ENCODE measurements around the gene CKLF. TPM values are rescaled to one million over a fixed set of nuclear protein-coding genes. Genes with fewer than 3 reads are reported as not detected.

CKLF gene
- total RNA-seq, 4 donors from 2014 or later, result 5.8 to 8.5 (median 6.9) TPM

DNA sequence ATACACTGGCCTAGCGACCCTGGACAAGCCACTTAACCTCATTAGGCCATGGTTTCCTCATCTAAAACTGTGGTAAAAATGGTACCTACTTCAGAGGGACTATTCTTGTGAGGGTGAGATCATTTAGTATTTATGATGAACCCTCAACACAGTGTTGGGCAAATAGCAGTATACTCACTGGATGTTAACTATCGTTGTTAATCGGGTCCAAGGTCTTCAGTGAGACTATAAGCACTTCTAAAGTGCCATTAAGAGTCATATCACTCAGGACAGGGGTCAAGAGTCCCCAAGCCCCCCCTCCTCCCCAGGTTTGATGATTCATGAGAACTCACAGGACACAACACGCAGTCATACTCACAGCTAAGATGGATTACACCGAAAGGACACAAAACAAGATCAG lies 13.5 kb upstream of the CKLF start:
- in situ Hi-C loops (cut with MboI; ENCODE audit: low sequenced_read_pairs in 4 of 4) (no loop called here), intact Hi-C loops (cut with DNase I; ENCODE audit: low total_unique reads) (no loop called here)
- ATAC-seq, result peak; percentile 39 to 62
- Histone ChIP-seq H3K27me3 (no peaks in the 10 kb centered on the region), H3K9me3 (no peaks in the 10 kb centered on the region), H3K4me1 (peaks cover 10 to 16% of the 10 kb centered on the region in 2 donors), H3K27ac (peak overlapping the region in 2 of 4 donors; percentile 22 to 60), H3K36me3 (peaks cover 0 to 44% of the 10 kb centered on the region in 2 donors), H3K4me3 (no peak overlapping the region)
- no peak for DNase-seq
- no peak for TF ChIP-seq CTCF (IDR thresholded peaks at IDR 0.05 in 4 of 5, conservative IDR thresholded peaks at IDR 0.05 in 1 of 5)
- no peak for TF ChIP-seq POLR2A (IDR thresholded peaks at IDR 0.05)

DNA sequence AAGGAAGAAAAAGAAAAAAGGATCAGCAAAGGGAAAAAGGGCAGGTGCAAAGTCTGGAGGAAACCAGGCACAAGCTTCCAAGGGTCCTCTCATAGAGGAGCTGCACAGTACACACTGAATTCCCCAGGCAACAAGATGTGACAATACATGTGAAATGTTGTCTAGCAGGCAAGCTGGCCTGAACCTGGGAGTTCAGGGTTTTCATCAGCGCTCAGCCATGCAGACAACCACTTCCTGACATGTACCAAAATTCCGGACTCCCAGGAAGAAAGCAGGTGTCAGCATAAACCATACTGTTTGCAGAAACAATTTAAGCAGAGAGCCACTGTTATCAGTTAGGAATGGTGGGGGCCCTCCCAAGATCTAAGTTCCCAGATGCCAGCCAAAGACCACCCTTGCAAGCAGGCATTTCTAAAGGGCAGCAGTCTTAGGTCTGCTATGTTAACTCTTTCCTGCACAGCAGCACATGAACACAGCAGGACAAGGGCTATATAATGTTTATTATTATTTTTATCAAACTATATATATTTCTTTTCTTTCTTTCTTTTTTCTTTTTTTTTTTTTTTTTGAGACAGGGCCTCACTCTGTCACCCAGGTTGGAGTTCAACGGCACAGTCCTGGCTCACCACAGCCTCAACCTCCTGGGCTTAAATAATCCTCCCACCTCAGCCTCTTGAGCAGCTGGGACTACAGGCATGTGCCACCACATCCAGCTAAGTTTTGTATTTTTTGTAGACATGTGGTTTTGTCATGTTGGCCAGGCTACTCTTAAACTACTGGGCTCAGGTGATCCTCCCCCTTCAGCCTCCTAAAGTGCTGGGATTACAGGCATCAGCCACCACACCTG lies 12.5 kb upstream of the CKLF start:
- Histone ChIP-seq H3K27me3 (no peaks in the 10 kb centered on the region), H3K4me3 (no peak overlapping the region), H3K36me3 (peaks cover 0 to 44% of the 10 kb centered on the region in 2 donors), H3K27ac (no peak overlapping the region), H3K9me3 (no peaks in the 10 kb centered on the region), H3K4me1 (peaks cover 7 to 8% of the 10 kb centered on the region in 2 donors)
- intact Hi-C loops (cut with DNase I; ENCODE audit: low total_unique reads), result no loop called here
- TF ChIP-seq POLR2A (IDR thresholded peaks at IDR 0.05) (no peak), CTCF (IDR thresholded peaks at IDR 0.05 in 4 of 5, conservative IDR thresholded peaks at IDR 0.05 in 1 of 5) (no peak)
- DNase-seq (no peak), ATAC-seq (no peak)
- in situ Hi-C loops (cut with MboI; ENCODE audit: low sequenced_read_pairs in 4 of 4), result no loop called here

- Histone ChIP-seq H3K4me3 (no peak overlapping the region), H3K36me3 (peaks cover 0 to 31% of the 10 kb centered on the region in 2 donors), H3K4me1 (peaks cover 7 to 8% of the 10 kb centered on the region in 2 donors), H3K27me3 (no peaks in the 10 kb centered on the region), H3K9me3 (no peaks in the 10 kb centered on the region), H3K27ac (no peak overlapping the region)
- no peak for TF ChIP-seq POLR2A (IDR thresholded peaks at IDR 0.05)
- TF ChIP-seq CTCF (IDR thresholded peaks at IDR 0.05 in 4 of 5, conservative IDR thresholded peaks at IDR 0.05 in 1 of 5), result no peak
- intact Hi-C loops (cut with DNase I; ENCODE audit: low total_unique reads), result no loop called here
- ATAC-seq, result no peak
- no peak for DNase-seq
- in situ Hi-C loops (cut with MboI; ENCODE audit: low sequenced_read_pairs in 4 of 4), result no loop called here
Measured at GRCh38 chr16:66541388-66542355, 10.7 kb upstream of the CKLF start.

GRCh38 chr16:66542396-66542795 lies 10.0 kb upstream of the CKLF start:
- in situ Hi-C loops (cut with MboI; ENCODE audit: low sequenced_read_pairs in 4 of 4), result no loop called here
- H3K27ac ChIP-seq, result no peak overlapping the region
- H3K36me3 ChIP-seq, result peaks cover 0 to 25% of the 10 kb centered on the region in 2 donors

More at GRCh38 chr16:66542396-66542795, 10.0 kb upstream of the CKLF start:
- no peak overlapping the region for H3K4me3 ChIP-seq
- H3K9me3 ChIP-seq, result no peaks in the 10 kb centered on the region
- H3K27me3 ChIP-seq, result no peaks in the 10 kb centered on the region
- no peak for TF ChIP-seq CTCF (IDR thresholded peaks at IDR 0.05 in 4 of 5, conservative IDR thresholded peaks at IDR 0.05 in 1 of 5)
- peaks cover 7 to 8% of the 10 kb centered on the region in 2 donors for H3K4me1 ChIP-seq
- no peak for DNase-seq
- intact Hi-C loops (cut with DNase I; ENCODE audit: low total_unique reads), result no loop called here
- no peak for ATAC-seq
